Activated T-cell treated with anti-CD3 and anti-CD28 coated beads, Interleukin-2, amount 50 U/mL, for 24 hours (primary cell): ENCODE measurements around the gene ZNF292.
"Not testable (repeated sequence)": the region's sequence is repeated elsewhere in the genome, so short reads cannot be mapped to it uniquely, and the experiment has no call there.

Experiments
- DNase-seq: peaks from one replicate; pipeline ENCODE4 v3.0.0-alpha.2; 2020
- H3K27ac Mint-ChIP-seq: 2 replicates; pipeline ENCODE4 v1.8.0; 2020; ENCODE audit warnings: mild to moderate bottlenecking, mixed read lengths
- H3K27me3 Mint-ChIP-seq: 2 replicates; pipeline ENCODE4 v1.8.0; 2020; ENCODE audit warnings: mixed read lengths
- H3K36me3 Mint-ChIP-seq: 2 replicates; pipeline ENCODE4 v1.8.0; 2020; ENCODE audit warnings: low read depth, mixed read lengths
- H3K4me1 Mint-ChIP-seq: 2 replicates; pipeline ENCODE4 v1.8.0; 2020; ENCODE audit warnings: low read depth, mixed read lengths
- H3K4me3 Mint-ChIP-seq: 2 replicates; pipeline ENCODE4 v1.8.0; 2020; ENCODE audit warnings: mild to moderate bottlenecking, moderate library complexity, mixed read lengths
- H3K9me3 Mint-ChIP-seq: 2 replicates; pipeline ENCODE4 v1.8.0; 2020; ENCODE audit warnings: mixed read lengths

The ZNF292 gene

DNA sequence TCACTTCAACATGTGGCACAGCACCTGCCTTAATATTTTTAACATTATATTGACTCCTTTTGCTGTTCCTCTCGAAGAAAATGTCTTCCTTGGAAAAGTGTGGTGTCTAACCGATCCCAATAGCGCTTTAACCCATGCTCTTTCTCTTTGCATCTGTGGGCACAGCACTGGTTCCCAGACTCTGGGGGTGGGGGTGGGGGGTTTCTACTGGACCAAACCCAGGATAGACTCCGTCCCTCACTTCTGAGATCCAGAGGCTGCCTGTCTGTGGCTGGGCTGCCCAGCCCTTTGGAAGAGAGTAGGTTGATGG lies 3.9 kb upstream of the ZNF292 start:
- Mint-ChIP-seq H3K4me3 (peak overlapping the region; percentile 89), H3K27ac (peak overlapping the region; percentile 98), H3K36me3 (peaks cover 16% of the 10 kb centered on the region), H3K27me3 (no peaks in the 10 kb centered on the region), H3K4me1 (peaks cover 31% of the 10 kb centered on the region), H3K9me3 (no peaks in the 10 kb centered on the region)
- DNase-seq: no peak

GRCh38 chr6:87151781-87152525 lies 3.4 kb upstream of the ZNF292 start:
- peak; percentile 87 for DNase-seq
- Mint-ChIP-seq H3K27me3 (no peaks in the 10 kb centered on the region), H3K36me3 (peaks cover 21% of the 10 kb centered on the region), H3K4me3 (peak overlapping the region; percentile 89), H3K4me1 (peaks cover 36% of the 10 kb centered on the region), H3K9me3 (no peaks in the 10 kb centered on the region), H3K27ac (peak overlapping the region; percentile 98)

DNA sequence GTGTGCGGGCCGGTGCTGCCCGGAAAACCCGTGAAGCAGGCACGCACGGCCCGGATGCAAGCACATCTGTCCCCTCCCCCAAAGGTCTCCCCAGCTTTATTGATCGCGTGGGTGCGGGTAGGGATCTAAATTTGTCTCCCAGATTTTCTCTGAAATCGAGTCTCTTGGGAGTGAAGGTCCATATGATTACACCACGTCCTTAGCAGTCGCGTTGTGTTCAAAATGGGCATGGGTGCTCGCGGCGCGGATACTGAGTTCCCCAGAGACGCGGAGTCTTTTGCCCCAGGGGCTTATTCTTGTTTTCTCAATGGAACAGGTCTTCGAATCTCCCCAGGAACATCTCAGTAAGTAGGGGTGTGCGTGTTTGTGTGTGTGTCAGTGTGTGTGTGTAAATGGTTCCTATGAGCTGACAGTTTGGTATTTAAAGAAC lies 2.8 kb upstream of the ZNF292 start:
- Mint-ChIP-seq H3K4me1 (peaks cover 37% of the 10 kb centered on the region), H3K27me3 (no peaks in the 10 kb centered on the region), H3K4me3 (peak overlapping the region; percentile 89), H3K36me3 (peaks cover 22% of the 10 kb centered on the region), H3K9me3 (no peaks in the 10 kb centered on the region), H3K27ac (peak overlapping the region; percentile 98)
- no peak for DNase-seq

- Mint-ChIP-seq H3K4me1 (peaks cover 49% of the 10 kb centered on the region), H3K4me3 (peak overlapping the region; percentile 89)
- DNase-seq: no peak
Observed at GRCh38 chr6:87154641-87154992, 748 bp upstream of the ZNF292 start.

DNA sequence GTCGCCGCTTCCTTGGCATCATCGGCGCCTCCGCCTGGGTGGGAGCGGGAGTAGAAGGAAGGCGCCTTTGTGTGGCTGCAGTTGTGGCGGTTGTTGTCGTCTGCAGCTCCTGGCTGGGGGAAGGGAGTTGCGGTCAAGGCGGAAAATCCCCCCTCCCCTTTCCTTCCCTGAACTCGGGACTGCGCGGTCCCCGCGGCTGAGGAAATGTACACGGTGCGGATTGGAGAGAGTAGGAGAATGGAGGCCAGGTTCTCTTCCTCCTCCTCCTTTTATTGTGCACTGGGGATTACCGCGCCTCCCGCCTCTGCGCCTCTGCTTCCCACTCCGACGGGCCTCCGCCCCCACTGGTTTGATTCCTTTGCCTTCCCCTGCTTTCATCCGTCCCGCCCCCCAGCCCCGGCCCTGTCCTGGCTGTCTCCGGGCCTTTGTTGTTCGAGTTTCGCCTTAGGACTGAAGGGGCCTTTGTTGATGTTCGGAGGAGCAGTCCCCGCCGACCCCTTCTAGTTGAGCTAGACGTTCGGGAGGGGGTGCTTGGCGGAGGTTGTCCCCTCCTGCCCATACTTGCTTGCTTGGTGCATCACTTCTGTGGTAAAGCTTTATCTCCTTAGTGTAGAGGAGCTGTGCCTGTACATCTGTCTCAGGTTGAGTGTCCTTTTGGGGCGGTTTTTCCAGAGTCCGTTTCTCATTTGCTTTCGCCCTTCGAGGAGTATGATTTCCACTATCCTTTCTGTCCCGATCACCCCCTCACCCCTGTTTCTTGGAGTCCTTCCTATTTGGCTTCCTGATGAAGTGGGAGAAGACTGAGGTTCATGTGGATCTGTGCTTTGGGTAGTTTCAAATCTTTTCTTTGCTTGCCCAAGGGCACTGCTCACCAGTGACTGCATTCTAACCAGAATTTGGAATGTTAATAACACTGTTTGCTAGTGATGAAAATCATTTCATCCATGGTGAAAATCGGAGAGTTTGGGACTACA lies 764 bp downstream of the ZNF292 start:
- Mint-ChIP-seq H3K4me3 (peak overlapping the region; percentile 89), H3K4me1 (peaks cover 59% of the 10 kb centered on the region), H3K27me3 (no peaks in the 10 kb centered on the region), H3K36me3 (peaks cover 45% of the 10 kb centered on the region), H3K27ac (peak overlapping the region; percentile 98), H3K9me3 (no peaks in the 10 kb centered on the region)
- DNase-seq: peak; percentile 70

More at GRCh38 chr6:87154641-87154992, 748 bp upstream of the ZNF292 start:
- Mint-ChIP-seq H3K9me3 (no peaks in the 10 kb centered on the region), H3K36me3 (peaks cover 38% of the 10 kb centered on the region), H3K27ac (peak overlapping the region; percentile 98), H3K27me3 (no peaks in the 10 kb centered on the region)

DNA sequence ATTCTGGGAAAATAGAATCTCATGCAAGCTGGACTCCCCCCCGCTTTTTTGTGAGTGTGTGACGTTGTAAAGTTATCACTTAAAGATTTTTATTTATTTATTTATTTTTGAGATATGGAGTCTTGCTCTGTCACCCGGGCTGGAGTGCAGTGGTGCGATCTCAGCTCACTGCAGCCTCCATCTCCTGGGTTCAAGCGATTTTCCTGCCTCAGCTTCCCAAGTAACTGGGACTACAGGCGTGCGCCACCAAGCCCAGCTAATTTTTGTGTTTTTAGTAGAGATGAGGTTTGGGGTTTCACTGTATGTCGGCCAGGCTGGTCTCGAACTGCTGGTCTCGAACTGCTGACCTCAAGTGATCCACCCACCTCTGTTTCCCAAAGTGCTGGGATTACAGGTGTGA lies 2.2 kb downstream of the ZNF292 start:
- Mint-ChIP-seq H3K36me3 (peaks cover 55% of the 10 kb centered on the region), H3K4me3 (peak overlapping the region; percentile 89), H3K27ac (peak overlapping the region; percentile 61), H3K4me1 (peaks cover 64% of the 10 kb centered on the region)
- DNase-seq, H3K27me3 Mint-ChIP-seq, H3K9me3 Mint-ChIP-seq: not testable (repeated sequence)

GRCh38 chr6:87161299-87161698 lies 5.9 kb downstream of the ZNF292 start:
- peaks cover 78% of the 10 kb centered on the region for H3K4me1 Mint-ChIP-seq

DNA sequence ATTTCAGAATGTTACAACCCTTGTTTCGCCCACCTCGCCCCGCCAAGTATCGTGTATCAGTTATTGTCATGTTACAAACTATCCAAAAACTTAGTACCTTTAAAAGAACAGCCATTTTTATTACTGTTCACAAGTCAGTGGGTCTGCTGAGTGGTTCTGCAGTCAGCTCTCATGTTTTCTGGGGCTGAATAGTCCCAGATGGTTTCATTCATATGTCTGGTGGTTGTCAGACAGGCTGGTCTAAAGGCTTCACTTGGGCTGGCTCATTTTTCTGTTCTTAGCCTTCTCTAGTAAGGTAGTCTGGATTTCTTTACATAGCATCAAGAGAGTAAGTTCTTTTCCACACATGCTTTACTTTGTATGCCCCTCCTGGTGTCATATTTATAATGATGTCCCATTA lies 8.6 kb downstream of the ZNF292 start:
- no peak for DNase-seq
- H3K9me3 Mint-ChIP-seq: no peaks in the 10 kb centered on the region
- no peaks in the 10 kb centered on the region for H3K27me3 Mint-ChIP-seq
- H3K4me3 Mint-ChIP-seq: no peak overlapping the region
- peaks cover 65% of the 10 kb centered on the region for H3K36me3 Mint-ChIP-seq
- H3K4me1 Mint-ChIP-seq: peaks cover 83% of the 10 kb centered on the region
- peak overlapping the region; percentile 81 for H3K27ac Mint-ChIP-seq

More at GRCh38 chr6:87161299-87161698, 5.9 kb downstream of the ZNF292 start:
- H3K4me3 Mint-ChIP-seq: no peak overlapping the region
- H3K27ac Mint-ChIP-seq: peak overlapping the region; percentile 42
- peaks cover 76% of the 10 kb centered on the region for H3K36me3 Mint-ChIP-seq
- H3K27me3 Mint-ChIP-seq: no peaks in the 10 kb centered on the region
- no peak for DNase-seq
- H3K9me3 Mint-ChIP-seq: no peaks in the 10 kb centered on the region

GRCh38 chr6:87164506-87164905 lies 9.1 kb downstream of the ZNF292 start:
- Mint-ChIP-seq H3K4me1 (peaks cover 84% of the 10 kb centered on the region), H3K9me3 (no peaks in the 10 kb centered on the region), H3K36me3 (peaks cover 66% of the 10 kb centered on the region), H3K4me3 (no peak overlapping the region), H3K27me3 (no peaks in the 10 kb centered on the region), H3K27ac (peak overlapping the region; percentile 81)
- DNase-seq: no peak

- no peak overlapping the region for H3K4me3 Mint-ChIP-seq
- no peaks in the 10 kb centered on the region for H3K27me3 Mint-ChIP-seq
- peaks cover 61% of the 10 kb centered on the region for H3K36me3 Mint-ChIP-seq
- peak overlapping the region; percentile 81 for H3K27ac Mint-ChIP-seq
- H3K9me3 Mint-ChIP-seq: no peaks in the 10 kb centered on the region
- peaks cover 81% of the 10 kb centered on the region for H3K4me1 Mint-ChIP-seq
- no peak for DNase-seq
Observed at GRCh38 chr6:87165185-87165584, 9.8 kb downstream of the ZNF292 start.

DNA sequence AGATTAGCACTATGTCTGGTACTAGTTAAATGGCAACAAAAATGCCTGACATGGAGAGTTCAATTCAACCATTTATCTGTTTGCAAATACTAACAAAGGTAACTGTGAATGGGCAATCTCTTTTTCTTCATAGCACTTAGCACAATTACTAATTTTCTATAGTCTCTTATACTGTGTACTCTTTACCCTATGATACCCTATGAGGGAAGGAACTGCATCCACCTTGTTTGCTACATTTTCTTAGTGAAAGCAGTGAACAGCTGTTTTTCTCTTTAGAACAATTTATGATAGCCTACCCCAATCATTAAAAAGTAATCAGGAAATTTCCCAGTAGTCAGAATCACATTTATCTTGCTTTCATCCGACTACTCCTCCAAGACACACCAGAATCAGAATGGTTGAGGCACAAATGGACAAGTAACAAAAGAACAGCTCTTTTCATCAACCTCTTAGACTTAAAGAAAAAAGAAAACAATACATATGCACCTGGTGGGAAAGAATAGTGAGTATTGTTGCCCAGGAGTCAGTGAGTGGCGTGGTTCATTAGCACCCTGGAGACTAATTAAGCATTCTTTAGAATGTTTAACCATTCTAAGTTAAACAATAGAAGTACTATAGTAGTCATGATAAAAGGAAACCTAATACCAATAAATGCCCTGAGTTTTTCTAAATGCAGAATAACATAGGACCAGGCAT lies 16.7 kb downstream of the ZNF292 start:
- Mint-ChIP-seq H3K27me3 (no peaks in the 10 kb centered on the region), H3K27ac (peak overlapping the region; percentile 47), H3K9me3 (no peaks in the 10 kb centered on the region), H3K4me3 (no peak overlapping the region), H3K4me1 (peaks cover 80% of the 10 kb centered on the region), H3K36me3 (peaks cover 52% of the 10 kb centered on the region)
- no peak for DNase-seq

GRCh38 chr6:87174078-87174579 lies 18.8 kb downstream of the ZNF292 start:
- H3K27me3 Mint-ChIP-seq: no peaks in the 10 kb centered on the region
- DNase-seq: no peak
- peak overlapping the region; percentile 21 for H3K4me3 Mint-ChIP-seq
- peaks cover 3% of the 10 kb centered on the region for H3K9me3 Mint-ChIP-seq
- peak overlapping the region; percentile 86 for H3K27ac Mint-ChIP-seq
- H3K4me1 Mint-ChIP-seq: peaks cover 82% of the 10 kb centered on the region
- H3K36me3 Mint-ChIP-seq: peaks cover 62% of the 10 kb centered on the region

GRCh38 chr6:87176493-87176892 lies 21.1 kb downstream of the ZNF292 start:
- peaks cover 78% of the 10 kb centered on the region for H3K36me3 Mint-ChIP-seq
- H3K27ac Mint-ChIP-seq: peak overlapping the region; percentile 62
- DNase-seq: no peak
- no peaks in the 10 kb centered on the region for H3K27me3 Mint-ChIP-seq
- H3K9me3 Mint-ChIP-seq: peaks cover 3% of the 10 kb centered on the region
- peaks cover 92% of the 10 kb centered on the region for H3K4me1 Mint-ChIP-seq
- no peak overlapping the region for H3K4me3 Mint-ChIP-seq

GRCh38 chr6:87180105-87180728 lies 24.9 kb downstream of the ZNF292 start:
- H3K4me3 Mint-ChIP-seq: no peak overlapping the region
- H3K4me1 Mint-ChIP-seq: peaks cover 94% of the 10 kb centered on the region
- peaks cover 3% of the 10 kb centered on the region for H3K9me3 Mint-ChIP-seq
- no peaks in the 10 kb centered on the region for H3K27me3 Mint-ChIP-seq
- peaks cover 81% of the 10 kb centered on the region for H3K36me3 Mint-ChIP-seq
- DNase-seq: no peak
- H3K27ac Mint-ChIP-seq: peak overlapping the region; percentile 95
